A549 (cell line): ENCODE results near the gene ST3GAL5. TPM values are rescaled to one million over a fixed set of nuclear protein-coding genes. Genes with fewer than 3 reads are reported as not detected.

Experiments
- ATAC-seq, 2 experiments: fragments of 200-7000 bp in 1 of 2; fragments of >200 bp in 1 of 2; cut with Nextera tagmentation in 1 of 2; cut with Tn5 transposase in 1 of 2; 3 replicates each; pipeline versions ENCODE4 v1.8.0 to v1.9.1; 2018 to 2020; ENCODE audit warnings: mild to moderate bottlenecking in 1 of 2, moderate library complexity in 1 of 2
- CTCF ChIA-PET: fragments of 300-600 bp; sonication (Branson Sonifier 250); formaldehyde crosslinking; extraction: SDS; loops from one replicate; lab custom pipeline; 2021; ENCODE audit warnings: antibody characterized with exemption, inconsistent platforms; lab: Yijun Ruan, JAX
- POLR2A ChIA-PET: fragments of 350-600 bp; formaldehyde crosslinking; extraction: SDS; loops from one replicate; lab custom pipeline; 2021; ENCODE audit warnings: antibody characterized with exemption, inconsistent platforms; lab: Yijun Ruan, JAX
- DNase-seq, 2 experiments: peaks; one replicate each; pipeline versions ENCODE4 v3.0.0 to v3.0.0-alpha.2; 2011 to 2016; ENCODE audit warnings: low read depth in 1 of 2, low spot score in 1 of 2
- FAIRE-seq: peaks from 2 replicates; lab custom pipeline; 2011; peaks lifted over from hg19 to GRCh38; lab: Jason Lieb, UNC
- H3K27ac ChIP-seq, 2 experiments: fragments of >200 bp; sonication (Bioruptor Twin); formaldehyde crosslinking; 3 replicates each; pipeline ENCODE4 v1.5.1; 2016 to 2017
- H3K4me1 ChIP-seq: fragments of >200 bp; sonication (Bioruptor Twin); formaldehyde crosslinking; 3 replicates; pipeline ENCODE4 v1.6.1; 2016
- H3K4me2 ChIP-seq: fragments of >200 bp; sonication (Bioruptor Twin); formaldehyde crosslinking; 3 replicates; pipeline ENCODE4 v1.6.1; 2016
- H3K4me3 ChIP-seq: fragments of >200 bp; sonication (Bioruptor Twin); formaldehyde crosslinking; 3 replicates; pipeline ENCODE4 v1.5.1; 2016
- H3K9me3 ChIP-seq: fragments of >200 bp; sonication (Bioruptor Twin); formaldehyde crosslinking; 3 replicates; pipeline ENCODE4 v1.6.1; 2016
- CTCF ChIP-seq: fragments of >200 bp; sonication (Bioruptor Twin); formaldehyde crosslinking; IDR thresholded peaks from 3 replicates; pipeline ENCODE4 v1.5.1; 2016
- EHMT2 ChIP-seq: fragments of 200-600 bp; sonication (generic); IDR thresholded peaks from 2 replicates; pipeline ENCODE4 v1.6.1; 2016; ENCODE audit warnings: antibody characterized with exemption, low read depth, mild to moderate bottlenecking, moderate library complexity
- ESRRA ChIP-seq: fragments of 150-350 bp; IDR thresholded peaks from 2 replicates; pipeline ENCODE4 v1.6.1; 2014; ENCODE audit warnings: mild to moderate bottlenecking, low read length, borderline replicate concordance
- FOSL2 ChIP-seq, 2 experiments: fragments of 450-650 bp in 1 of 2; fragments of >200 bp in 1 of 2; sonication (Bioruptor Twin) in 1 of 2; formaldehyde crosslinking; IDR thresholded peaks; 2 replicates each; pipeline versions ENCODE4 v1.5.0 to v1.6.1; 2016 to 2020; ENCODE audit warnings: mild to moderate bottlenecking in 1 of 2, moderate library complexity in 1 of 2
- FOXS1 ChIP-seq: fragments of 250-450 bp; sonication (Bioruptor Pico); IDR thresholded peaks from 2 replicates; pipeline ENCODE4 v1.5.0; 2020; ENCODE audit warnings: mild to moderate bottlenecking, moderate library complexity
- GATA3 ChIP-seq: IDR thresholded peaks from 2 replicates; pipeline ENCODE4 v1.6.1; 2012; ENCODE audit warnings: borderline replicate concordance
- HMGXB4 ChIP-seq: fragments of 250-450 bp; sonication (Bioruptor Pico); IDR thresholded peaks from 2 replicates; pipeline ENCODE4 v1.5.0; 2021; ENCODE audit warnings: mild to moderate bottlenecking, moderate library complexity, borderline replicate concordance
- HOXB13 ChIP-seq: fragments of 250-450 bp; sonication (Bioruptor Pico); IDR thresholded peaks from 2 replicates; pipeline ENCODE4 v1.5.0; 2020; ENCODE audit warnings: low read depth, mild to moderate bottlenecking, moderate library complexity
- JUNB ChIP-seq: fragments of >200 bp; sonication (Bioruptor Twin); formaldehyde crosslinking; IDR thresholded peaks from 2 replicates; pipeline ENCODE4 v1.6.1; 2016
- KDM1A ChIP-seq: fragments of 200-600 bp; sonication (generic); IDR thresholded peaks from 2 replicates; pipeline ENCODE4 v1.6.1; 2016; ENCODE audit warnings: low read depth, mild to moderate bottlenecking
- MAX ChIP-seq: IDR thresholded peaks from 2 replicates; pipeline ENCODE4 v1.6.1; 2012
- NPAS2 ChIP-seq: fragments of 250-450 bp; sonication (Bioruptor Pico); IDR thresholded peaks from 2 replicates; pipeline ENCODE4 v1.8.0; 2022; ENCODE audit warnings: mild to moderate bottlenecking, moderate library complexity, borderline replicate concordance
- RAD21 ChIP-seq, 2 experiments: fragments of >200 bp in 1 of 2; sonication (Bioruptor Twin) in 1 of 2; formaldehyde crosslinking in 1 of 2; IDR thresholded peaks in 1 of 2; conservative IDR thresholded peaks in 1 of 2; 2 replicates in 1 of 2; 3 replicates in 1 of 2; pipeline ENCODE4 v1.6.1; 2012 to 2018; ENCODE audit warnings: inconsistent platforms in 1 of 2
- TP53 ChIP-seq: fragments of 250-450 bp; sonication (Bioruptor Pico); IDR thresholded peaks from 2 replicates; pipeline ENCODE4 v1.5.0; 2021; ENCODE audit warnings: mild to moderate bottlenecking, moderate library complexity
- USF2 ChIP-seq: fragments of 450-650 bp; IDR thresholded peaks from 2 replicates; pipeline ENCODE4 v1.6.1; 2014; ENCODE audit warnings: antibody characterized with exemption
- ZC3H11A ChIP-seq: fragments of 450-650 bp; IDR thresholded peaks from 2 replicates; pipeline ENCODE4 v1.6.1; 2014; ENCODE audit warnings: antibody characterized with exemption, mild to moderate bottlenecking
- ZNF302 ChIP-seq: fragments of 250-450 bp; sonication (Bioruptor Pico); IDR thresholded peaks from 2 replicates; pipeline ENCODE4 v1.9.0; 2021; ENCODE audit warnings: inconsistent platforms, mild to moderate bottlenecking, moderate library complexity
- WGBS: methylation state at CpG from one replicate; pipeline ENCODE4 v1.1.6; 2017; ENCODE audit errors: missing lambda C conversion rate; 5-methylcytosine and 5-hydroxymethylcytosine counted together
- polyA plus RNA-seq, 4 experiments: library from polyadenylated mRNA; depleted of rRNA in 3 of 4; stranded (reverse); fragments of >200 nt; fragmentation: RNase III in 1 of 4; extraction: RNeasy Plus Mini Kit Qiagen cat#74134 plus additional on column Dnase treatment in 1 of 4; gene quantifications; 2 replicates in 3 of 4; 3 replicates in 1 of 4; pipeline ENCODE4 v1.2.3, GENCODE V29; 2011 to 2017
- TF ChIP-seq, protein P1 (sequence below): IDR thresholded peaks from 2 replicates; pipeline ENCODE4 v1.6.1; 2012

Gene ST3GAL5
- polyA plus RNA-seq, 2 of the 4 experiments (the other 2 are of a cell fraction): 36.9 to 119 TPM

DNA sequence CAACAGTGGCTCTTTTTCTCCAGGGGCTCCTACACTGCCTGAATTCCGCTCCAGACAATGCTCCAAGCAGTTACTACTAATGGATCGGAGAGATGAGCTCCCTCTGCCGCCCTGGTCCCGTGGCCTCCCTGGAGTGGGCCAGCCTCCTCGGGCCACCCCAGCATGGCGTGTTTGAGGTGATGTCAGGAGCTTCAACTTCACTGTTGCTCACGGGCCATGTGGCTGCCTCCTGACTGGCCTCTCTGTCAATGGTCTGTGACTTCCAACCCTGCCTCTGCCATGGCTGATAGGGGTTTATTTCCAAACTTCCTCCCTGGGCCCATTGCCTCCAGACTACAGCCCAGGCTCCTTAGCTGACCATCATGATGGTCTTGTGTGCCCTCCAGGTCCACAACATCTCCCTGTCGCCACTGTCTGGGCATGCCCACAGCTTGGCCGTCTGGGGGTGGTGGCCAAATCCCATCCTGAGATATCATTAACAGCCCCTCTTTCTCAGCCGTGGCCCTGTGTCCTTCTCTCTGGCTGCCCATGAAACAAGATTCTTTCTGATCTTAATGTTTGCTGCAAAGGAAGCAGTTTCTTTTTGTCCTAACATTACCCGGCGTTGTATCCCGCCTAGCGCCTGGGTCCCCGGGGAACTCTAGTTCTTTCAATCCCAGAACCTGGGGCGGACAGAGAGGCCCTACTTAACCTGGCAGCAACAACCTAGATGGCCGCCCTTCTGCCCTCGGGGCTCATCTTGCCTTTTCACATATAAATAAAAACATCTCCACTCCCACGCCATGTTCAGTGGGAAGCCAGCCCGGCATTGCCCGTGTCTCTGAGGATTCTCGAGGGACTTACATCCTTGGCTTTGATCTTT, 96.9 kb downstream of the ST3GAL5 start:
- DNase-seq (no peak), FAIRE-seq (no peak), ATAC-seq (no peak)
- POLR2A ChIA-PET: no interaction called here
- WGBS: 90% methylated on average over 22 of the region's 22 CpGs
- TF ChIP-seq ZC3H11A (no peak), GATA3 (no peak), CTCF (no peak), JUNB (no peak), ZNF302 (CRISPR knock-in tag) (no peak), ESRRA (no peak), USF2 (no peak), TP53 (no peak), NPAS2 (CRISPR knock-in tag) (no peak), HMGXB4 (CRISPR knock-in tag) (no peak), EHMT2 (no peak), HOXB13 (CRISPR knock-in tag) (no peak), FOXS1 (no peak), KDM1A (no peak), RAD21 (conservative IDR thresholded peaks at IDR 0.05 in 1 of 2, IDR thresholded peaks at IDR 0.05 in 1 of 2) (no peak), MAX (no peak), FOSL2 (IDR thresholded peaks at IDR 0.05) (no peak), FOSL2 (CRISPR knock-in tag; IDR thresholded peaks at IDR 0.05) (no peak)
- TF ChIP-seq, protein P1, sequence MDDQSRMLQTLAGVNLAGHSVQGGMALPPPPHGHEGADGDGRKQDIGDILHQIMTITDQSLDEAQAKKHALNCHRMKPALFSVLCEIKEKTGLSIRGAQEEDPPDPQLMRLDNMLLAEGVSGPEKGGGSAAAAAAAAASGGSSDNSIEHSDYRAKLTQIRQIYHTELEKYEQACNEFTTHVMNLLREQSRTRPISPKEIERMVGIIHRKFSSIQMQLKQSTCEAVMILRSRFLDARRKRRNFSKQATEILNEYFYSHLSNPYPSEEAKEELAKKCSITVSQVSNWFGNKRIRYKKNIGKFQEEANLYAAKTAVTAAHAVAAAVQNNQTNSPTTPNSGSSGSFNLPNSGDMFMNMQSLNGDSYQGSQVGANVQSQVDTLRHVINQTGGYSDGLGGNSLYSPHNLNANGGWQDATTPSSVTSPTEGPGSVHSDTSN: no peak
- H3K4me3 ChIP-seq: no peak overlapping the region
- CTCF ChIA-PET: interaction anchor here (1.2 to 63.0 kb wide), 6 partner anchors 19 to 155 kb away, joined by 3 to 1675 read pairs (median 8); no protein-coding TSS in a partner anchor
- H3K27ac ChIP-seq: peak overlapping the region in 1 of 2 experiments; percentile 31; a peak in 2 of 6 replicates
- H3K4me2 ChIP-seq: peak overlapping the region; percentile 47
- no peaks in the 10 kb centered on the region for H3K9me3 ChIP-seq
- peaks cover 44% of the 10 kb centered on the region for H3K4me1 ChIP-seq
